ENCODE results near the gene DENND1B. TPM values are rescaled to one million over a fixed set of nuclear protein-coding genes. Genes with fewer than 3 reads are reported as not detected.

DENND1B gene
- total RNA-seq, 1 donor from 2014 or later = 13.1 TPM

GRCh38 chr1:197486946-197487345 lies 288.3 kb downstream of the DENND1B start:
- Mint-ChIP-seq H3K36me3 (no peaks in the 10 kb centered on the region), H3K4me1 (no peaks in the 10 kb centered on the region), H3K27me3 (ENCODE audit: insufficient read depth, low read depth) (no peaks in the 10 kb centered on the region), H3K4me3 (no peak overlapping the region), H3K9me3 (no peaks in the 10 kb centered on the region), H3K27ac (no peak overlapping the region)
- no peak overlapping the region for H3K27ac ChIP-seq
- no peak overlapping the region for H3K4me3 ChIP-seq
- no peaks in the 10 kb centered on the region for H3K27me3 ChIP-seq
- H3K4me2 ChIP-seq = no peak overlapping the region
- no peak for DNase-seq (ENCODE audit: low spot score)
- no peak overlapping the region for H3K9ac ChIP-seq
- H4K20me1 ChIP-seq (ENCODE audit: low read depth) = no peaks in the 10 kb centered on the region
- no peaks in the 10 kb centered on the region for H3K9me3 ChIP-seq (ENCODE audit: low read depth)
- no peak overlapping the region for H2AFZ ChIP-seq (replicated peaks)
- no peaks in the 10 kb centered on the region for H3K79me2 ChIP-seq (ENCODE audit: low read depth)
- no peaks in the 10 kb centered on the region for H3F3A ChIP-seq (ENCODE audit: low read depth)
- TF ChIP-seq CTCF (IDR thresholded peaks at IDR 0.05) (no peak), EZH2 (IDR thresholded peaks at IDR 0.05) (no peak), EZH2phosphoT487 (IDR thresholded peaks at IDR 0.05) (no peak)
- H3K36me3 ChIP-seq = no peaks in the 10 kb centered on the region
- H3K4me1 ChIP-seq = no peaks in the 10 kb centered on the region

GRCh38 chr1:197485790-197486189 lies 289.5 kb downstream of the DENND1B start:
- Histone ChIP-seq H3K27ac (no peak overlapping the region), H2AFZ (replicated peaks) (no peak overlapping the region), H3K27me3 (no peaks in the 10 kb centered on the region), H3F3A (ENCODE audit: low read depth) (no peaks in the 10 kb centered on the region), H4K20me1 (ENCODE audit: low read depth) (no peaks in the 10 kb centered on the region), H3K9ac (no peak overlapping the region), H3K4me1 (no peaks in the 10 kb centered on the region), H3K79me2 (ENCODE audit: low read depth) (no peaks in the 10 kb centered on the region), H3K4me3 (no peak overlapping the region), H3K9me3 (ENCODE audit: low read depth) (no peaks in the 10 kb centered on the region), H3K4me2 (no peak overlapping the region), H3K36me3 (no peaks in the 10 kb centered on the region)
- no peak for TF ChIP-seq EZH2phosphoT487 (IDR thresholded peaks at IDR 0.05)
- Mint-ChIP-seq H3K4me1 (no peaks in the 10 kb centered on the region), H3K27me3 (ENCODE audit: insufficient read depth, low read depth) (no peaks in the 10 kb centered on the region), H3K27ac (peak overlapping the region; percentile 72), H3K4me3 (no peak overlapping the region), H3K9me3 (no peaks in the 10 kb centered on the region), H3K36me3 (no peaks in the 10 kb centered on the region)
- no peak for DNase-seq (ENCODE audit: low spot score)

GRCh38 chr1:197481101-197481500 lies 294.2 kb downstream of the DENND1B start:
- no peak overlapping the region for H3K27ac ChIP-seq
- H4K20me1 ChIP-seq (ENCODE audit: low read depth) = no peaks in the 10 kb centered on the region
- H3K4me2 ChIP-seq = no peak overlapping the region
- no peak overlapping the region for H3K9ac ChIP-seq
- H3K36me3 ChIP-seq = no peaks in the 10 kb centered on the region
- H3K4me1 ChIP-seq = no peaks in the 10 kb centered on the region
- H3K9me3 Mint-ChIP-seq = no peaks in the 10 kb centered on the region
- no peak for TF ChIP-seq EZH2phosphoT487 (IDR thresholded peaks at IDR 0.05)
- no peak for TF ChIP-seq CTCF (IDR thresholded peaks at IDR 0.05)
- TF ChIP-seq EZH2 (IDR thresholded peaks at IDR 0.05) = no peak
- DNase-seq (ENCODE audit: low spot score) = no peak
- no peak overlapping the region for H3K4me3 Mint-ChIP-seq
- no peak overlapping the region for H3K27ac Mint-ChIP-seq
- no peaks in the 10 kb centered on the region for H3F3A ChIP-seq (ENCODE audit: low read depth)
- no peaks in the 10 kb centered on the region for H3K27me3 Mint-ChIP-seq (ENCODE audit: insufficient read depth, low read depth)
- H3K36me3 Mint-ChIP-seq = no peaks in the 10 kb centered on the region
- no peaks in the 10 kb centered on the region for H3K9me3 ChIP-seq (ENCODE audit: low read depth)
- H3K4me1 Mint-ChIP-seq = no peaks in the 10 kb centered on the region
- H3K79me2 ChIP-seq (ENCODE audit: low read depth) = no peaks in the 10 kb centered on the region
- no peak overlapping the region for H3K4me3 ChIP-seq
- H3K27me3 ChIP-seq = no peaks in the 10 kb centered on the region
- H2AFZ ChIP-seq (replicated peaks) = no peak overlapping the region

GRCh38 chr1:197480446-197480845 lies 294.8 kb downstream of the DENND1B start:
- Histone ChIP-seq H3K4me3 (no peak overlapping the region), H3K36me3 (no peaks in the 10 kb centered on the region), H3K27me3 (no peaks in the 10 kb centered on the region), H3F3A (ENCODE audit: low read depth) (no peaks in the 10 kb centered on the region), H3K27ac (no peak overlapping the region), H3K9me3 (ENCODE audit: low read depth) (no peaks in the 10 kb centered on the region), H3K4me2 (no peak overlapping the region), H2AFZ (replicated peaks) (no peak overlapping the region), H3K9ac (no peak overlapping the region), H3K4me1 (no peaks in the 10 kb centered on the region), H3K79me2 (ENCODE audit: low read depth) (no peaks in the 10 kb centered on the region), H4K20me1 (ENCODE audit: low read depth) (no peaks in the 10 kb centered on the region)
- no peaks in the 10 kb centered on the region for H3K9me3 Mint-ChIP-seq
- H3K27ac Mint-ChIP-seq = no peak overlapping the region
- DNase-seq (ENCODE audit: low spot score) = no peak
- no peaks in the 10 kb centered on the region for H3K27me3 Mint-ChIP-seq (ENCODE audit: insufficient read depth, low read depth)
- H3K36me3 Mint-ChIP-seq = no peaks in the 10 kb centered on the region
- H3K4me1 Mint-ChIP-seq = no peaks in the 10 kb centered on the region
- TF ChIP-seq EZH2 (IDR thresholded peaks at IDR 0.05) (no peak), CTCF (IDR thresholded peaks at IDR 0.05) (no peak), EZH2phosphoT487 (IDR thresholded peaks at IDR 0.05) (no peak)
- no peak overlapping the region for H3K4me3 Mint-ChIP-seq

Measured in neural progenitor cell (in vitro differentiated cells).